Stimulated activated CD4-positive, alpha-beta T cell treated with anti-CD3 and anti-CD28 coated beads, Interleukin-15, amount 100 ng/mL, for 48 hours (primary cell): ENCODE measurements around the gene EIF3L.

Experiments used
- DNase-seq, 2 donors: peaks; one replicate each; pipeline ENCODE4 v3.0.0-alpha.2; 2020; ENCODE audit warnings: low read depth in 2 of 2

Gene EIF3L

DNA sequence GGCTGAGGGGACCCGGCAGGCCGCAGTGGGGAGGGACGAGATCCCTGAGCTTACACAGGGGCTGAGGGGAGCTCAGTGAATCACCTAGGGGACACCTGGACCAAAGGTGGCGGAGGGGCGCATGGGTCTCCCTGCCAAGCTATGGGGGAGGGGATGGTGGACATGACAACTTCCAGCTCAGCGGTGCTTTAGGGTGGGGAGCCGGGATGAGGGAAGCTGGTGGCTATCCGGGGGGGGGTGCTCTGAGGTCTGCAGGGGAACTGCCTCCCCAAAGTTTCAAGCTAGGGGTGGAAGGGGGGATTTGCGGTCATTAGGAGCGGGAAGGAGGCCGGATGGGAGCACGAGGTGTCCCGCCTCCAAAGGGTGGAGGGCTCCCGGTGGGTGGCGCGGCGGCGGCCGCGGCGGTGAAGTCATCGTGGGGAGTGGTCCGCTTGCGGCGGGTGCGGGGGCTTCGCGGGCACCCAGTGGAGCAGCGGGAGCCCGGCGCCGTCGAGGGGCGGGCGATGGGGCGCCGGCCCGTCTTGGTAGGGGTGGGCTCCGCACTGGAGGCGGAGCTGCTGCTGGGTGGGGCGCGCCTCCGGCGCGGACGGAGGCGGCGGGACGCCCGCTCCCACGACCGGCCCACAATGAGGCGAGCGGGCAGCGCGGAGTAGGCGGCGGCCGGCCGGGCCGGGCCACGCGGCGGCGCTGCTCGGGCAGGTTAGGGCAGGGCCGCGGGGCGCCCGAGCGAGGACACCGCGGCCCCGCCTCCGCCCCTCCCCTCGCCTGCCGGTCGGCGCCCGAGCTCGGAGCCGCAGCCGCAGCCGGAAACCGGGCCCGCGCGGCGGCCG, 56.5 kb downstream of the EIF3L start, which contains the start of gene MICALL1:
TSS of gene MICALL1 (plus strand) at position 764 of the 830 bp plus-strand sequence. CDS start 126 bp downstream, outside the sequence.
- peak in 1 of 2 donors; percentile 54 for DNase-seq

- DNase-seq: no peak
These were observed 57.3 kb downstream of the EIF3L start for GRCh38 chr22:37906364-37907008.

- no peak for DNase-seq
These were observed 58.1 kb downstream of the EIF3L start for GRCh38 chr22:37907036-37907954.

DNA sequence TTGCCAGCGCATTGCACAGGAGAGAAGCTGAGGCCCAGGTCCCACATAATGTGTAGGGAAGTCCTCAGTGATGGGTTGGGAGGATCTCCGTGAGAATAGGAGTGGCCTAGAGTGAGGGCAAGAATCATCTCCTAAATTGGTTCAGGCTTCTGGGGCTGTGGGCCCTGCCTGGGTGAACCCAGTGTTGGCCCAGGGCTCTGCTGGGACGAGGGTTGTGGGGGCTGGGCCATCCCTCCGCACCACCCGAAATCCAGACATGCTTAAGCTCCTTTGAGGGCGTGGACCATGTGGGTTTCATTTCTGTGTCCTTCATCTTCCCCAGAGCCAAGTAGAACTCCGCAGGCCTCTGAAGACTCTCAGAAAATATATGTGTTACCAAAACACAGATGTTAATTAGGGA, 60.5 kb downstream of the EIF3L start:
- no peak for DNase-seq

GRCh38 chr22:37910890-37911672, 61.9 kb downstream of the EIF3L start:
- DNase-seq: no peak

DNA sequence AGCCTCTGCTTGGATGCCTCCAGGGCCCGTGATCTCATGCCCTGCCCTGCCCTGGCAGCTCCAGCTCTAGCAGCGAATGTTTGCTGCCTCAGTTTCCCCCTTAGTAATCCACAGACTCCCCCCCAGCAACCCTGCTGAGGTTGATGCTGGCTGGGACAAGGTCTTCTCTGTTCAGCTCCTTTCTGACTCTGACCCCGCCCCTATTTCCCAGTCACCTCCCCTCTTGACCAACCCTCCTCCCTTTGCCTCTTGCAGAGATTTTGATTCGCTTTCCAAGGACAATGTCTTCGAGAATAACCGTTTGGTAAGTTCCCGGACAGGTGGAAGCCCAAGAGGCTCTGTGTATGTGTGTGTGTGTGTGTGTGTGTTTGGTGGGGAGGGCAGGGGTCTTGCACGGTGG, 62.5 kb downstream of the EIF3L start:
- no peak for DNase-seq

- no peak for DNase-seq
These were observed 63.0 kb downstream of the EIF3L start for GRCh38 chr22:37912171-37912570.

- DNase-seq: no peak
These were observed 64.1 kb downstream of the EIF3L start for GRCh38 chr22:37913233-37913721.

GRCh38 chr22:37916311-37916710, 67.1 kb downstream of the EIF3L start:
- no peak for DNase-seq

DNA sequence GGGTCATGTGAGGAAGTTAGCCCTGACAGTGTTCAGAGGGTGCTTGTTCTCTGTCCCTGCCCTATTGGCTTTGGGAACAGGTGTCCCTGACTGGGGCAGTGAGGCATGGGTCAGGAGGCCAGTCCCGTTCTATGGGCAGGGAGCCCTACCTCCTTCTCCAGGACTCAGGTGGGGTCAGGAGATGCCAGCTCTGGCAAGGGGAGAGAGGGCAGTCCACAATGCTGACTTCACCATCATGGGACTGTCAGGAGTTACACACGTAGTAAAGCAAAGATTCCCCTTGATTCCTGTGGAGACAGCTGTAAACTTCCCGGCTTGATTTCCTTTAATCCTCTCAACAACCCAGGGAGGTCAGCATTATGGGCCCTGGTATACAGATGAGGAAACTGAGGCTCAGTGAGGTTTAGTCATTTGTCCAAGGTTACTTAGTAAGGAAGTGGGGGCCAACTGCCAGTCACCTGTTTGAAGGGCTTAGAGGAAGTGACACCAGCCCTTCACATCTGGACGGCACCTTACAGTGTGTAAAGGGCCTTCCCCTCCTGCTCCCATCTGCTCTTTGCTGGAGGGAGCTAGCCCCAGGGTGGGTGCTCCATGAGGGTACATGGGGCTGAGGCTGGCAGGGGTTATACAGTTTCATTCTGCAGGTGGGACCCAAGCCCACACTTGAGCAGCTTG, 68.8 kb downstream of the EIF3L start:
- no peak for DNase-seq

- no peak for DNase-seq
These were observed 69.5 kb downstream of the EIF3L start for GRCh38 chr22:37918580-37919270.

DNA sequence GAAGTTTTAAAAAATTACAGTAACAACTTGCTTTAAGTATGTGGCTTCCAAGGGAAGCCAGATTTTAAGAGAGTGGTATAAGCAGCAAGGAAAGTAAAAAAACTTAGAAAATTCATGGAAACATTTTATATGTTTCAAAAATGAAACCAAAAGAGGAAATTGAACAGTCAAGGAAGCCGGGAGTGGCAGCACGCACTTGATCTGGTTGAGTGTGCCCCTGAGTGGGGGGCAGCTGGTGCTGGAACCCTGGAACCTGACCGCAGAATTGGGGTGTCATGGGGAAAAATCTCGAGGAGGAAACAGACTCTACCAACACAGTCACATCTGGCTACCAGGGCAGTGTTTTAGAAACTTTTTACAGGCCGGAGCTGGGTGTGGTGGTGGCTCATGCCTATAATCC, 70.9 kb downstream of the EIF3L start:
- DNase-seq: no peak

- DNase-seq: no peak
These were observed 73.0 kb downstream of the EIF3L start for GRCh38 chr22:37922191-37922590.

DNA sequence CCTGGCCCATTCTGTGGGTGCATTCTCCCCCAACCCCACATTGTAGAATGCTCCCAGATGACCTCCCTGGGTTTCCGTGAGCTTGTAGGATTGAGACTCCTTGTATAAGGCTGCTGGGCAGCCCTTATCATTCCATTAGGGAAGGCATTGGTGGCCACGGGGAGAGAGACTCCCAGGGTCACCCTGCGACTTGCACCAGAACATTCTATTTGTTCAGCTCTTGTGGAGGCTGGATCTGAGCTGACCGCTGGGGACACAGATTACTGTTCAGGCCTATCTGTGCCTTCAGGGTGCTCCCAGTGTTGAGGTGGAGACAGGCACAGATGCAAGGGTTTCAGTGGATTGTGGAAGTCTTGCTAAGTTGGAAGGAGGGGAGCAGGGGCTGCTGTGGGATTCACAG, 74.7 kb downstream of the EIF3L start:
- no peak for DNase-seq

DNA sequence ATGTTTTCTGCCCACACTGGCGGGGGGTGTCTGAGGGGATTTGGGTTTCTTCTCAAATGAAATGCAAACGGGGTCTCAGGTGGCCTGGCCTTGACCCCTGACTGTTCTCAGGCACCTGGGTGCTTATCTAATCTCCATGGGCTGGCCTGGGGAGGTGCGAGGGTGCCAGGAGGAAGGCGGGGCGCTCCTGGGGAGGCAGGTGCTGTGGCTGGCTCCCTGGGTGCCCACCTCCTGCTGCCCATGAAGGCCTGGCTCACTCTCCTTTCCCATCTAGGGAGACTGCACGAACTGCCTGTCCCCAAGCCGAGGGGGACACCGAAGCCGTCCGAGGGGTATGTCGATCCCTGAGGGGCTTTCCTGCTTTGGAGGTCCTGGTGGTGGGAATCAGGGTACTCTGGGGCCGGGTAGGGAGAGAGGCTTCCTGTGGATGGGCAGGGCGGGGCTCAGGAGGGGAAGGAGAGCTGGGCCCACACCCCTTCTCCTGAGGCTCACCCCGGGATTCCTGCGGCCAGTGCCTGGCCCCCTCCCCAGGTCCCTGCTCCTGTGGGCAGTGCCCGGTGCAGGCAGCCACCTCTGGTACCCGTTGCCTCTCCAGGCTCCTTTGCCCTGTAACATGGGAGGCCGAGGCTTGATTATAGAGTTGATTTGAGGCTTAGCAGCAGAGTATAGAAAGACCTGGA, 75.3 kb downstream of the EIF3L start:
- DNase-seq: no peak

DNA sequence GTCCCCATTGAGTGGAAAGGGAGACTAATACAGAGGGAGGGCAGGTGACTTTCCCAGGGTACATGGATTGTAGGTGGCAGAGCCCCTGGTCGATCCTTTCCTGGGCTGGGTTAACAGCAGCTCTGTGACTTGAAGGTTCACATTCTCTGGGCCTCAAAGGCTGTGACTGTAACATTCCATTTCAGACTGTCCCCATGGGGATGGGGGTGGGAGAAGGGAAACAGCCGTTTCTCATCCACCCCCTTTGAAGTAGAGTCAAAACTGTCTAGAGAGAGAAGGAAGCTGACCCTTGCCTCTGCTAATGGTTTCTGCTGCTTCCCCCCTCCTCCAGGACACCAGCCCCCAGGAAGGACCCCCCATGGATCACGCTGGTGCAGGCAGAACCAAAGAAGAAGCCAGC, 76.1 kb downstream of the EIF3L start:
- DNase-seq: no peak

GRCh38 chr22:37925767-37926166, 76.5 kb downstream of the EIF3L start:
- no peak for DNase-seq

- DNase-seq: no peak
These were observed 77.1 kb downstream of the EIF3L start for GRCh38 chr22:37926358-37926757.
